Midbrain (tissue), 1 donor: ENCODE data around the gene PIGU.

ENCODE experiments used
- DNase-seq: peaks from one replicate; lab custom pipeline; 2025; lab: John Stamatoyannopoulos, UW

Gene PIGU

GRCh38 chr20:34512266-34512954, 164.5 kb downstream of the PIGU start:
- DNase-seq = peak; percentile 41

DNA sequence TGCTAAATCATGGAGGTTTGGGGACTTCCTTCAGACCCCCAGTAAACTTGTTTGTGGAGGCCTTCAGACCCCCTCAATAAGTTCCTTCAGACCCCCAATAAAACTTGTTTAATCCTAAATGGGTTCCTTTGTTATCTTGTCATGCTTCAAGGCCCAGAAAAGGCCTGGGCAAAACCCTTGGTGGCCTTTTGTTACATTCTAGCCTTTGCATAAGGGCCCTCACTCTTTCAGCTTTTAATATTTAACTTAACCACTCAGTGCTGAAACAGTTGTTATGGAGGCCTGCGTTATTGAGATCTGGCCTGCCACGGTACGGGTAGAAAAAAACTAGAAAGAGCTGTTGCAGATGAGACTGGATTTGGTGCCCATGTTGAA, 165.0 kb downstream of the PIGU start:
- no peak for DNase-seq

DNA sequence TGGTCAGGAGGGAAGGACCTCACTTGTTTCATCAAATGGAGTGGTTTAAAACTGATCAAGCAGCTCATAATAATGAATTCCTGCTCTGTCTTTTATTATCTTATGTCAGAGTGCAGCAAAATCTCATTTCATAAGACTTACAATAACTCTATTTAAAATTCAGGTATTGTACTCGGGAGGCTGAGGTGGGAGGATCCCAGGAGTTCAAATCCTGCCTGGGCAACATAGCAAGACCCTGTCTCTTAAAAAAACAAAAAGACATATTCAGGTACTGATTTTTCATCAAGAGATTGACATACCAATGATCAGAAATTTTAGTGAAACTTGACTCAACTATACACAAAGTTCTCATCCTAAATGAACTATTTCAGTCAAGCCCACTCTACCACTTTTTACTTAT, 166.3 kb downstream of the PIGU start:
- no peak for DNase-seq
